GM23338 (cell line): ENCODE results near the gene SYNPO. TPM values are rescaled to one million over a fixed set of nuclear protein-coding genes. Genes with fewer than 3 reads are reported as not detected.

Experiments used
- ATAC-seq: fragments of 200-7000 bp; cut with Tn5 transposase; 3 replicates; pipeline ENCODE4 v1.9.1; 2020
- DNase-seq: peaks from one replicate; pipeline ENCODE4 v3.0.0-alpha.2; 2015; ENCODE audit warnings: low spot score
- H2AFZ ChIP-seq: fragments of 200-600 bp; sonication (generic); 2 replicates; pipeline ENCODE4 v1.8.0; 2016; ENCODE audit warnings: antibody characterized with exemption, mild to moderate bottlenecking, moderate library complexity
- H3F3A ChIP-seq: fragments of 200-600 bp; sonication (generic); replicated peaks from 2 replicates; pipeline ENCODE4 v1.8.0; 2017; ENCODE audit warnings: antibody characterized with exemption, mixed run types, low read depth
- H3K27ac ChIP-seq: fragments of 200-600 bp; sonication (generic); 2 replicates; pipeline ENCODE4 v1.6.1; 2016; ENCODE audit warnings: low read depth
- H3K27me3 ChIP-seq: fragments of 200-600 bp; sonication (generic); 2 replicates; pipeline ENCODE4 v1.8.0; 2016; ENCODE audit warnings: mild to moderate bottlenecking, mixed run types, moderate library complexity; ENCODE audit not compliant: insufficient read depth
- H3K36me3 ChIP-seq: fragments of 200-600 bp; sonication (generic); 2 replicates; pipeline ENCODE4 v1.8.0; 2016; ENCODE audit warnings: mild to moderate bottlenecking; ENCODE audit not compliant: insufficient read depth
- H3K4me1 ChIP-seq: fragments of 200-600 bp; sonication (generic); 2 replicates; pipeline ENCODE4 v1.8.0; 2016; ENCODE audit warnings: mild to moderate bottlenecking, moderate library complexity; ENCODE audit not compliant: insufficient read depth
- H3K4me2 ChIP-seq: fragments of 200-600 bp; sonication (generic); 2 replicates; pipeline ENCODE4 v1.7.1; 2017; ENCODE audit warnings: mixed run types
- H3K4me3 ChIP-seq: fragments of 200-600 bp; sonication (generic); 2 replicates; pipeline ENCODE4 v1.6.1; 2016; ENCODE audit warnings: mixed run types
- H3K79me2 ChIP-seq: fragments of 200-600 bp; sonication (generic); replicated peaks from 2 replicates; pipeline ENCODE4 v1.8.0; 2017; ENCODE audit warnings: mild to moderate bottlenecking; ENCODE audit not compliant: insufficient read depth
- H3K9me2 ChIP-seq: fragments of 200-600 bp; sonication (generic); 2 replicates; pipeline ENCODE4 v1.8.0; 2017; ENCODE audit not compliant: insufficient read depth
- H4K20me1 ChIP-seq: fragments of 200-600 bp; sonication (generic); replicated peaks from 2 replicates; pipeline ENCODE4 v1.8.0; 2017; ENCODE audit warnings: mild to moderate bottlenecking; ENCODE audit not compliant: insufficient read depth
- H3K27ac Mint-ChIP-seq: 2 replicates; pipeline ENCODE4 v1.8.0; 2020; ENCODE audit warnings: inconsistent platforms, mild to moderate bottlenecking, moderate library complexity, mixed read lengths
- H3K27me3 Mint-ChIP-seq: 3 replicates; pipeline ENCODE4 v1.8.0; 2022; ENCODE audit warnings: low read depth, mild to moderate bottlenecking, moderate library complexity, mixed read lengths, inconsistent platforms; ENCODE audit not compliant: insufficient read depth, poor library complexity
- H3K36me3 Mint-ChIP-seq: 3 replicates; pipeline ENCODE4 v1.8.0; 2021; ENCODE audit warnings: low read depth, mild to moderate bottlenecking, inconsistent platforms, moderate library complexity, mixed read lengths
- H3K4me1 Mint-ChIP-seq: 3 replicates; pipeline ENCODE4 v1.8.0; 2020; ENCODE audit warnings: mild to moderate bottlenecking, inconsistent platforms, mixed read lengths
- H3K4me3 Mint-ChIP-seq: 3 replicates; pipeline ENCODE4 v1.8.0; 2021; ENCODE audit warnings: moderate library complexity, mild to moderate bottlenecking, inconsistent platforms, mixed read lengths
- H3K9me3 Mint-ChIP-seq: 3 replicates; pipeline ENCODE4 v1.8.0; 2020; ENCODE audit warnings: moderate library complexity, mild to moderate bottlenecking, inconsistent platforms, mixed read lengths
- CREB1 ChIP-seq: fragments of 250-450 bp; sonication (Bioruptor Pico); IDR thresholded peaks from 2 replicates; pipeline ENCODE4 v1.5.0; 2020; ENCODE audit warnings: low read depth, mild to moderate bottlenecking, moderate library complexity
- CTCF ChIP-seq, 2 experiments: fragments of 200-600 bp in 1 of 2; sonication (generic) in 1 of 2; conservative IDR thresholded peaks; 2 replicates each; pipeline versions ENCODE4 v1.5.1 to v1.6.1; 2016 to 2017; ENCODE audit warnings: antibody characterized with exemption in 2 of 2, low read depth in 2 of 2, mild to moderate bottlenecking in 2 of 2, moderate library complexity in 1 of 2
- ETS1 ChIP-seq: IDR thresholded peaks from 2 replicates; pipeline ENCODE4 v1.6.1; 2016; ENCODE audit warnings: antibody characterized with exemption
- EZH2 ChIP-seq: fragments of 200-600 bp; sonication (generic); IDR thresholded peaks from one replicate; pipeline ENCODE4 v1.8.0; 2017; ENCODE audit warnings: antibody characterized with exemption, mild to moderate bottlenecking, low read depth; ENCODE audit not compliant: unreplicated experiment
- EZH2phosphoT487 ChIP-seq: fragments of 200-600 bp; sonication (generic); IDR thresholded peaks from one replicate; pipeline ENCODE4 v1.8.1; 2018; ENCODE audit warnings: antibody characterized with exemption; ENCODE audit not compliant: unreplicated experiment
- NANOG ChIP-seq: IDR thresholded peaks from 2 replicates; pipeline ENCODE4 v1.6.1; 2016; ENCODE audit warnings: antibody characterized with exemption, borderline replicate concordance
- POLR2AphosphoS5 ChIP-seq: IDR thresholded peaks from 2 replicates; pipeline ENCODE4 v1.6.1; 2016; ENCODE audit warnings: antibody characterized with exemption, low read depth
- REST ChIP-seq: IDR thresholded peaks from one replicate; pipeline ENCODE4 v1.6.1; 2018; ENCODE audit warnings: antibody characterized with exemption; ENCODE audit not compliant: unreplicated experiment
- STAT1 ChIP-seq: IDR thresholded peaks from one replicate; pipeline ENCODE4 v1.6.1; 2016; ENCODE audit warnings: antibody characterized with exemption; ENCODE audit not compliant: unreplicated experiment
- ZNF331 ChIP-seq: fragments of 250-450 bp; sonication (Bioruptor Pico); IDR thresholded peaks from 2 replicates; pipeline ENCODE4 v1.5.0; 2020; ENCODE audit warnings: low read depth, mild to moderate bottlenecking, moderate library complexity
- ZNF462 ChIP-seq: fragments of 250-450 bp; sonication (Bioruptor Pico); IDR thresholded peaks from 2 replicates; pipeline ENCODE4 v1.5.0; 2020; ENCODE audit warnings: mild to moderate bottlenecking, moderate library complexity
- polyA plus RNA-seq: library from polyadenylated mRNA; unstranded; fragments of >200 nt; fragmentation: Nextera tagmentation; extraction: Ambion mirVana; gene quantifications from 2 replicates; pipeline ENCODE4 v1.2.1, GENCODE V29; 2016
- total RNA-seq: library from RNA; depleted of rRNA; stranded (reverse); fragments of >200 nt; shearing (Covaris generic); gene quantifications from 2 replicates; pipeline ENCODE4 v1.2.3, GENCODE V29; 2014

The SYNPO gene
- total and polyA plus RNA-seq, 2 experiments from 2014 or later = 0.16 to 1.3 TPM

- Mint-ChIP-seq H3K4me1 (peaks cover 22% of the 10 kb centered on the region), H3K27me3 (peaks cover 17% of the 10 kb centered on the region), H3K4me3 (no peak overlapping the region), H3K36me3 (no peaks in the 10 kb centered on the region; the same call in 2 of the 3 replicates), H3K27ac (no peak overlapping the region), H3K9me3 (no peaks in the 10 kb centered on the region)
- Histone ChIP-seq H3K79me2 (no peaks in the 10 kb centered on the region), H3K27me3 (peaks cover 24% of the 10 kb centered on the region), H3K36me3 (no peaks in the 10 kb centered on the region), H2AFZ (no peak overlapping the region), H3K4me3 (no peak overlapping the region), H3K4me1 (peaks cover 7% of the 10 kb centered on the region; the same call in 1 of the 2 replicates), H4K20me1 (no peaks in the 10 kb centered on the region), H3K27ac (no peak overlapping the region), H3K9me2 (no peaks in the 10 kb centered on the region), H3F3A (0 out of 2 replicates have a peak, but pooled peaks cover 3% of the 10 kb centered on the region), H3K4me2 (no peak overlapping the region)
- TF ChIP-seq ZNF331 (CRISPR knock-in tag) (no peak), ZNF462 (CRISPR knock-in tag) (no peak), CTCF (conservative IDR thresholded peaks at IDR 0.05; ENCODE audit: low read depth in 2 of 2) (no peak), ETS1 (no peak), EZH2phosphoT487 (no peak), NANOG (no peak), EZH2 (no peak), POLR2AphosphoS5 (no peak), CREB1 (CRISPR knock-in tag) (no peak), REST (no peak), STAT1 (no peak)
- DNase-seq (no peak), ATAC-seq (no peak)
Measured at GRCh38 chr5:150622157-150622556, 18.3 kb upstream of the SYNPO start.
